ENCODE data around the gene ZNF598.

DNA sequence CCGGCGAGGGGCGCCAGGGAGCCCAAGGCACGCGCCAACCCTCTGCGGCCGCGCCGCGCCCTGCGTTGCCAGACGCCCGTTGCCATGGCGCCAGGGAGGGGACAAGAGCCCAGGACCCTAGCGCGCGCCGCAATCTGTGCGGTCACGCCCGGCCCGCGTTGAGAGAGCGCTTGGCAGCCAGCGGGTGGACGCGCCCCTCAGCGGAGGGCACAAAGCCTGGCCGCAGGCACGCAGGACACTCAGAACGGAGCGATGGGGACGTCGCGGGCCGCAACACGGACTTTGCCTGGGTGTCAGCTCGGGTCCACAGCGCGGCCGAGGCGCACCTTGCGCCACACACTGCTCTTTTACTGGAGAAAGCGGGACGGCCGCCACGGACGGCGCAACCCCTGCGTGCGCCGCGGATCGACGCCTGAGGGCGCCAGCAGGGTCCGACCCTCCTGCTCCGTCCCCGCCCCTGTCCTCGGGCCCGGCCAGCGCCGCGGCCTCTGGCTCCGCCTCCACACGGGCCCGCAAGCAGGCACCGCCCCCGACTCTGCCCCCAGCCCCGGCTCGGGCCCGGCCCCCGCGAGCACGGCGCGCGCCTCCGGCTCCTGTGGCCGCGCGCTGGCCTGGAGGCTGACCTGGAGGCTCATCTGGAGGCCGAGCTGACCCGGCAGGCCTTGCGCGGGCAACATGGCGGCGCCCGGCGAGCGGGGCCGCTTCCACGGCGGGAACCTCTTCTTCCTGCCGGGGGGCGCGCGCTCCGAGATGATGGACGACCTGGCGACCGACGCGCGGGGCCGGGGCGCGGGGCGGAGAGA lies 25.9 kb downstream of the ZNF598 start, which contains the start of gene GFER:
- TF ChIP-seq, protein P1, sequence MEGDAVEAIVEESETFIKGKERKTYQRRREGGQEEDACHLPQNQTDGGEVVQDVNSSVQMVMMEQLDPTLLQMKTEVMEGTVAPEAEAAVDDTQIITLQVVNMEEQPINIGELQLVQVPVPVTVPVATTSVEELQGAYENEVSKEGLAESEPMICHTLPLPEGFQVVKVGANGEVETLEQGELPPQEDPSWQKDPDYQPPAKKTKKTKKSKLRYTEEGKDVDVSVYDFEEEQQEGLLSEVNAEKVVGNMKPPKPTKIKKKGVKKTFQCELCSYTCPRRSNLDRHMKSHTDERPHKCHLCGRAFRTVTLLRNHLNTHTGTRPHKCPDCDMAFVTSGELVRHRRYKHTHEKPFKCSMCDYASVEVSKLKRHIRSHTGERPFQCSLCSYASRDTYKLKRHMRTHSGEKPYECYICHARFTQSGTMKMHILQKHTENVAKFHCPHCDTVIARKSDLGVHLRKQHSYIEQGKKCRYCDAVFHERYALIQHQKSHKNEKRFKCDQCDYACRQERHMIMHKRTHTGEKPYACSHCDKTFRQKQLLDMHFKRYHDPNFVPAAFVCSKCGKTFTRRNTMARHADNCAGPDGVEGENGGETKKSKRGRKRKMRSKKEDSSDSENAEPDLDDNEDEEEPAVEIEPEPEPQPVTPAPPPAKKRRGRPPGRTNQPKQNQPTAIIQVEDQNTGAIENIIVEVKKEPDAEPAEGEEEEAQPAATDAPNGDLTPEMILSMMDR (IDR thresholded peaks at IDR 0.05): peak in 1 of 3 experiments; percentile 14
- no peak for TF ChIP-seq POLR2A (IDR thresholded peaks at IDR 0.05)

Data from testis (tissue), 2 donors.